NCI-H2227 (cell line): ENCODE data around the gene SEC14L6.
A peak's percentile ranks its signal among the peaks of the same experiment; 100 is the strongest.

Experiments used
- DNase-seq: peaks from one replicate; lab custom pipeline; 2025; ENCODE audit not compliant: unreplicated experiment; lab: John Stamatoyannopoulos, UW

The SEC14L6 gene

DNA sequence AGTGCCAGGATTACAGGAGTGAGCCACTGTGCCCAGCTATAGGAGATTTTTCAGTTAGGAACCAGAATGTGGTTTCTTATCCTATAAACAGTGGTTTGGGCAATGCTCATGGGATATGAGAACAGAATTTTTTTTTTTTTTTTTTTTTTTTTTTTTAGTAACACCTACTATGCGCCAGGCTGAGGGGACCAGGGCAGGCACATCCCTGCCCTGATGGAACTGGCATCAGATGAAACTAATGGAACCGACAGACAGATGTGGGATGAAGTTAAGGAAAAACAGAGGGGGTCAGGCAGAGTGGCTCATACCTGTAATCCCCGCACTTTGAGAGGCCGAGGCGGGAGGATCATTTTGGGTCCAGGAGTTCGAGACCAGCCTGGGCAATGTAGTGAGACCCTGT is 45.9 kb downstream of the SEC14L6 start:
- no peak for DNase-seq

DNA sequence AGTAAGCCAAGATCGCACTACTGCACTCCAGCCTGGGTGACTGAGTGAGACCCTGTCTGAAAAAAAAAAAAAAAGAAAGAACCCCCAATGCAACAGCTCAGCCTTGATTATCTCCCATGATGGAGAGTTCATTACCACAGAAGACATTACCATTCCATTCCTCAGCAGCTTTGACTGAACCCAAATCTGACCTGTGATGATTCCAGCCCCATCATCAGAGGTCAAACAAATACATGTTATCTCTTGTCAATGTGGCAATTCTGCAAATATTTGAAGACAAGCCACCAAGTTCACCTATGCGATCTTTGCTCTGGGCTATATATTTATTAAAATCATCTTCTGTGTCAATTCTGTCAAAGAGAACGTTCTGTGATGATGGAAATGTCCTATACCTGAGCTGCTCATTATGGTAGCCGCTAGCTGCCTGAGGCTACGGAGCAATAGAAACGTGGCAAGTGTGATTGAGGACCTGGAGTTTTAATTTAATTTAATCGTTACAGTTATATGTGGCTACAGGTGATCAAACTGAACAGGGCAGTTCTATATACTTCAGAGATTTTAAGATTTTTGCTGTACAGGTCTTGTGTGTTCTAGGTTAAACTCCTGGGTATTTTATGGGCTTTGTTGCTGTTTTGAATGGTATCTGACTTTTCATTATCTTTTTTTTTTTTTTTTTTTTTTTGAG is 48.9 kb downstream of the SEC14L6 start:
- no peak for DNase-seq

DNA sequence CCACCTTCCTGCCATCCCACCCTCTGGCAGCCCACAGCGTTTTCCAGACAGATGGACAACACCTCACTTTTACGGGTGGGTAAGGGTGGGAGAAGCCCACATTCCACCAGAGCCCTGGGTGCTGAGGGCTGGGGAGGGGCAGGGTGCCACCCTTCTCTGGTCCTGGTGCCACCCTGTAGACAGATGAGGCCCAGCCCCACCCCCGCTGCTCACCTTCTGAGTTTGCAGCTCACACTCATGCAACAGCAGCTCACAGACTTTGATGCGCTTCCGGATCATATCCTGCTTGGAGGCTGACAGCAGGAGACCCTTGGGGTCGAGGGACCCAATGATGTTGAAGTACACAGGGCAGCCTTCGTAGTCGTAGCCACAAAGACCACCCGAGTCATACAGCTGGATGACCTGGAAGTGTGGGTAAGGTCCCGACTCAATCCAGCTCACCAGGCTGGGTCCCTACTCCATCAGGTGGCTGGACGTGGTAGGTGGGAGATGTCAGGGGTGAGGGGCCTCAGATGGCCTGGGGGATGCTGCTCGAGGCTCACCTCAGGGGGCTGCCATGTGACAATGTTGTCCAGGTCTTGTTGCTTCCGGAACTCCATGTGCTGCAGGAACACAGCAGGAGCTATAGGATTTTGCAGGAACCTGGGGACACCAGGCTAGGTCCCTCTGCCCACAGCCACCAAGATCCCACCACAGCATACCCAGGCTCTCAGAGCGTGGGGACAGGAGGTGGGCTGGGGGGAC is 51.3 kb downstream of the SEC14L6 start:
- no peak for DNase-seq

DNA sequence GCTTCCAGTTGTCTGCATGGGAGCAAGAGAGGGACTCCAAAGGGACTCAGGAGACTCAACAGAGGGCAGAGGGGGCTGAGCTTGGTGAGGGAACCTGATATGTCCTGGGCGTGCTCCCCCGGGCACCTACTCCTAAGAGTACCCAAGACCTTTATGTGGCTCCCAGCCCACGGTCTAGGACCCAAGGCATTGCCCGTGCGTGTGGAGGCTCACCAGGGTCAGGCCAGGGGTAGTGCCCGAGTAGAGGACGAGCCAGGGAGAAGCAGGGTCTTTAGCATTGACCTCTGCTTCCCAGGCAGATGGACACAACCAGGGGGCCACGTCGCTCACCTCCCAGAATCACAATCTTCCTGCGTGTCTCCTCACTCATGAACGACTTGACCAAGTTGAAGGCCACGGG is 54.4 kb downstream of the SEC14L6 start:
- no peak for DNase-seq

- no peak for DNase-seq
Observed at GRCh38 chr22:30491381-30491780, 55.2 kb downstream of the SEC14L6 start.

GRCh38 chr22:30490399-30490798 is 56.1 kb downstream of the SEC14L6 start:
- no peak for DNase-seq

DNA sequence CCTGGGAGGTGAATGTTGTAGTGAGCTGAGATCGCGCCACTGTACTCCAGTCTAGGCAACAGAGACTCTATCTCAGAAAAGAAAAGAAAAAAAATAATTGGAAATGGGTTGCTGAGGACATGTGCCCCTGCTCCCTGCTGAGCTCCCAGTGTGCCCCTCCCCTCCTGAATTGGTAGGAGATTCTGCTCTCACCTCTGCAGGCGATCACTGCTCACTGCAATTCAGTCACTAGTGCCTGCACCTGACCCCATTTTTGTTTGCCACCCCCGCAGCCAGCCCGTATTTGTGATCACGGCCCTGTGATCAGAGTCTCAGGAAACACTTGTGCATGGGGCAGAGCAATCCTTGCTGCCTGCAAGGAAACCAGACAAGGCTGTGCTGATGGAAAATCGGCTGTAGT is 58.4 kb downstream of the SEC14L6 start:
- DNase-seq = no peak

DNA sequence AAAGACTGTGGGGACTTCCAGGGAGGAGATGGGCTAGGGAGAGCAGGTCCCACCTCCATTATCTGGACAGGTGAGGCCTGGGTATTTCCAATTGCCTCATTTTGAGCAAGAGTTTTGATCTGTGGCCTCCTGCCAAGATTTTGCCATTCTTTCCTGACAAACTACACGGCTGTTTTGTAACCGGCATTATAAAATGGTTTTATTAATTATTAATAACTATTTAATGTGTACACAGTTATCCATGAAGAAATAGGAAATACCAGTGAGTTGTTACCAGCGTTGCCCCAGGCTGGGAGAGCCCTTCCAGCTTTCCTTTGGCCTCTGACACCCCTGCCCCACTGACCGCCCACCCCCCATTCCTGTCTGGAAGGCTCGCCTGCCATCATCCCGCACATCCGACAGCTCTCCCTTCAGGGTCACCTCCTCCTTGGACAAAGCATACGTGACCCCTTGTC is 59.9 kb downstream of the SEC14L6 start:
- DNase-seq = no peak

DNA sequence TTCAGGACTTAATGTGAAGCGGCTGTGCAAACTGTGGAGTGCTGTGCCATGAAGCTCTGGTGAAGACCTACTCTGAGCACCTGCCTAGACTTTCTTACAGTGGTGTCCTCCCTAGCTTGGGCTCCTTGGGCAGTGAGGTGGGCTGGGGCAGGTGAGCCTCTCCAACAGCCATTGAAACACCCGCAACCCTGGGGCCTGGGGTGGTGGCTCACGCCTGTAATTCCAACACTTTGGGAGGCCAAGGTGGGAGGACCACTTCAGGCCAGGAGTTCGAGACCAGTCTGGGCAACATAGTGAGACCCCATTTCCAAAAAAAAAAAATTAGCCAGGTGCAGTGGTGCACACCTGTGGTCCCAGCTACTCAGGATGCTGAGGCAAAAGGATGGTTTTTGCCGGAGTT is 60.4 kb downstream of the SEC14L6 start:
- no peak for DNase-seq

DNA sequence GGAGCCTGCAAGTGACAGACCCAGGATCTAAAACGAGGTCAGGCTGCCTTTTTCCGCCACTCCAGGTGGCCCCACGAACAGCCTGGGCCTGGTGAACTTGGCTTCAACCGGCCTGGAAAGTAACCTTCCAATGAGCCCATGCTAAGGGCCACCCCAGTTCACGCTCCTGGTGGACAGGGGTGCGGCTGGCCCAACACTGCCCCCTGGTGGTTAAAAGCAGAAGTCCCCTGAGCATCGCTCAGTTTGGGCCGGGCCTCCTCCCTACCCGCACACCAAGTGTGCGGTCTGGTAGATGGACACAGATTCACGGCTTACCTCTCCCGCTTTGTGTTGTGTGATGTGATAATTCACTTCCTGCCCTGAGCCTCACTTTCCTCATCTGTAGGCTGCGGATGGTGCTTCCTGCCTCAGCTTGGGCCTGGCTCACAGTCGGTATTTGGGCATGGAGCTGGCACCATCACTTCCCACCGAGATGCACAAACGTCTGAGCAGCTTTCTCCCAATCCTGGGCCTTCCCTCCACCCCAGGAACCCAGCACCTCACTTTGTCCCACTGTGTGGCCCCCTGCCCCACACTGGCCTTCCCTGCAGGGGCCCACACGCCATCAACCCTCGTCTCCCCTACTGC is 61.1 kb downstream of the SEC14L6 start:
- peak; percentile 13 for DNase-seq

DNA sequence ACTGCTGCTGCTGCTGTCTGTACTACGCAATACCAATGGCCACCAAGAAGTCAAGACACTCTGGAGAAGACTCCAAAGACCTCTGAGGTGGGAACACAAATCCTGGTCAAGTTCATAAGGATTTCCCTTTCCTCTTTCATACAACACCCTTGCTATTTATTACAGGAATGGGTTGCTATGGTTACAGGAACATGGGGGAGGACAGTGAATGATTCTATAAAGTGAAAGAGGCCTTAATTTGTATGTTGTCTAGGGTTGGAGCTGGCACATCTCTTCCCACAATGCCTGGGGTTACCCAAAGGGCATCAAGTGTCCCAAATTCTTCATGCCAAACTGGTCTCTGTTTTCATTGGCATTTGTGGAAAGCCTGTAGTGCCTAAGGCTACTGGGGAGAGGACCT is 63.4 kb downstream of the SEC14L6 start:
- no peak for DNase-seq

DNA sequence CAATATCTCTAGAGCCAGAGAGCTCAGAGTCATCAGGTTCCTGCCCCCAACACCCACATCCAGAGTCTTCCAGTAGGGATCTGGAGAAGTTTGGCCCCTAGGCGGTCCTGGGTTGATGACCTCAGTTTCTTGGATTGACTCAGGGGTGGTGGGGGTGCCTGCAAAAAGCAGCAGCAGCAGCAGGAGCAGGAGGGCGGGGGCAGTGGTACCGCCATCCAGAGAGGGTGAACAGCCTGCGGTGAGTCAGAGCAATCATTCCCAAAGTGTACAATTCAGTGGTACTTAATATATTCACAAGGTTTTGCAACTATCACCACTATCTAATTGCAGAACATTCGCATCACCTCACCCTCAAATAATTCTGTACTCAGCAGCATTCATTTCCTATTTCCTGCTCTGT is 64.8 kb downstream of the SEC14L6 start:
- DNase-seq = no peak

DNA sequence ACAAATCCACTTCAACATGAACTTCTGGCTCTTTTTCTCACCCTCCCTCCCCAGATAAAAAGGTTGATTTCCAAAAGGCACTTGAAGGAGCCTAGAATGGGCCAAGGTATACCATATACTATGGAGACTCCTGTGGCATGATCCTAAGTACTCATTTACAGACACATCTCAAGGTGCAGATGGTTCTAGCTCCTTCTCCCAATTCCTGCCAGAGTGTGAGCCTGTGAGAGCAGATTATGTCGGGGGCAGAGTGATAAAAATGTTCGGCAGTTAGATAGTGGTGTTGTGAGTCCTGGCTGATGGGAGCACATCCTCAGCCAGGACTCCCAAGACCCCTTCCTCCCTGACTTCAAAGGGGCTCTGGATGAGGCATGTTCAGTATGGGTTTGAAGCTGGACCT is 66.6 kb downstream of the SEC14L6 start:
- no peak for DNase-seq

DNA sequence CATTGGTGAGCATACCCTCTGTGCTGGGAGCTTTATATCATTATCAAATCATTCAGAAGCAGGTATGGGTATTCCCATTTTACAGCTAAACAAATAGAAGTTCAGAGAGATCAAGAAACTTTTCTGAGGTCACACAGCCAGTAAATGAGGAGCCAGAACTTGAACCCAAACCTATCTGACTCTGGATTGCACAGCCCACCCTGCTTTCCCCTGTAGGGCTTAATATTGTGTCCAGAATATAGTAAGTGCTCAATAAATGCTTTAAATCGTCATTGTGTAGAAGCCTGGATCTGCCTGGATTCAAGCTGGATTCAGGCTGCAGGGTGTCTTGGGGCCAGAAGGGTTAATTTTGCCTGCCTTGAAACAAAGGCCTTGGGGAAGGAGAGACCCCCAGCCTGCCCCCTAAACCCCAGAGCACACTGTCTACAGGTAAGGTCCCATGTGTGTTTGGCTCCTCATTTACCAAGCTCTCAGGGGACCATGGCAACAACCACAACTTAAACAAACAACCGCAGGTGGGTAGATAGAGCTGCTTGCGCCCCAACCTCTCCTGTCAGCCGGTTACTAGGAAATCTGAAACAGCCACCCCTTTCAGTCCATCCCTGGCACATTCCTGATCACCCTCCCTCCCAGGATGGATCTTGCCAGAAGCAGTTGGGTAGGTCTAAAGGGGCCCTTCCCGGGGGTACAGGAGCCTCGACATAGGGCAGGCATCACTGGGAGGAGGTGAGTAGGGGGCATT is 71.7 kb downstream of the SEC14L6 start:
- DNase-seq = no peak

- DNase-seq = no peak
Observed at GRCh38 chr22:30474121-30474520, 72.4 kb downstream of the SEC14L6 start.

GRCh38 chr22:30472994-30473720 is 73.4 kb downstream of the SEC14L6 start:
- no peak for DNase-seq
